Measurements from ENCODE around the gene DHPS. TPM values are rescaled to one million over a fixed set of nuclear protein-coding genes. Genes with fewer than 3 reads are reported as not detected.
"Not testable (repeated sequence)": the region's sequence is repeated elsewhere in the genome, so short reads cannot be mapped to it uniquely, and the experiment has no call there.

DHPS gene
- total RNA-seq, 2 experiments from 2014 or later: 101 to 112 TPM

DNA sequence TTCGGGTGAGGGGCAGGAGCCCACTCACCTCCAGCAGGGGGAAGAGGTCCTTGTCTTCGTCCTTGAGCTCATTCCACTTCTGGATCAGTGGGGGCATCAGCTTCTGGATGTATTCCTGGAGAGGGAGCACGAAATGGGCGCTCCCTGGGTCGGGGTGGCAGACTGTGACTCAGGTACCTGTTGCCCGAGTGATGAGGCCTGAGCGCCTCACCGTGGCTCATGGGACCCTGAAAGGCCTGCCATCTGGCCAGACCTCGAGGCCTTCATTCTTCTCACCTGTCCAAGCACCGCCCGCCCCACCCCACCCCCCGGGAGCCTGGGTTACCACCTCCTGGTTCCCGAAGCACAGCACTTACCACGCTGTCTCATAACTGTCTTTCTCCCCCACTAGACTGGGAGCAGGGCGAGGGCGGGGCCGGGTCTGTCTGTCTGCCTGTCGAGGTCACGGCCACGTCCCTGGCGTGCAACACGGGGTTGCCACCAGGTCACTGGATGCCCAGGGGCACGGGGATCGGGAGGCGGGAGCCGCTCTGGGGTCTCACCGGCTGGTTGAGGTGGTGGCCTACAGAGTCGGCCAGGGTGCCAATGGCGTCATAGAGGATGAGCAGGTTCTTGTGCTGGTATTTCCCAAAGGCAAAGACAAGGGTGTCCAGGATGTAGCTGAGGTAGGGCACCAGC lies 24.1 kb upstream of the DHPS start:
- ChIA-PET POLR2A (no interaction called here), CTCF (interaction anchor here (0.7 kb wide), 1 partner anchor 130 kb away, joined by 3 read pairs; no protein-coding TSS in a partner anchor)
- Mint-ChIP-seq H3K4me1 (no peaks in the 10 kb centered on the region), H3K9me3 (ENCODE audit: low read depth) (no peaks in the 10 kb centered on the region), H3K4me3 (no peak overlapping the region), H3K27me3 (no peaks in the 10 kb centered on the region), H3K36me3 (ENCODE audit: low read depth) (peaks cover 63% of the 10 kb centered on the region), H3K27ac (no peak overlapping the region)
- ATAC-seq (no peak), DNase-seq (no peak)
- intact Hi-C loops (cut with DNase I, micrococcal nuclease): no loop called here

DNA sequence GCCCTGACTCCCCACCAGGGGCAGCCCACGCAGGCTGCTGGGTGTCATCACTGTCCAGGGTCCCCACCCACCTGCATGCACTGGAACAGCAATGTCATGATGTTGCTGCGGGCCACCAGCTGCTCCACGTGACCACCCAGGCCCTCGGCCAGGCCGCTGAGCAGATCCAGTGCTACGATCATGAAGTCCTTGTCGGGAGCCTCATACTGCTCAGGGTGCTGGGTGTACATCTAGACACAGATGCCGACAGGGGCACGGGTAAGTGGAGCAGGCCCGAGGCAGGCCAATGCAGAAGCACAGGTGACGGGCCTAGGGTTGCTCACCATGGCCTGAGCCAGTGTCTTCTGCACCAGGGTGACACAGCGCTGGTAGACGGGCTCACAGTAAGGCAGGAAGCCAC lies 23.5 kb upstream of the DHPS start:
- no peak overlapping the region for H3K4me3 Mint-ChIP-seq
- peaks cover 58% of the 10 kb centered on the region for H3K36me3 Mint-ChIP-seq (ENCODE audit: low read depth)
- no peaks in the 10 kb centered on the region for H3K9me3 Mint-ChIP-seq (ENCODE audit: low read depth)
- H3K27me3 Mint-ChIP-seq: no peaks in the 10 kb centered on the region
- ChIA-PET POLR2A (no interaction called here), CTCF (no interaction called here)
- intact Hi-C loops (cut with DNase I, micrococcal nuclease): no loop called here
- no peak overlapping the region for H3K27ac Mint-ChIP-seq
- DNase-seq: no peak
- H3K4me1 Mint-ChIP-seq: no peaks in the 10 kb centered on the region
- ATAC-seq: no peak

DNA sequence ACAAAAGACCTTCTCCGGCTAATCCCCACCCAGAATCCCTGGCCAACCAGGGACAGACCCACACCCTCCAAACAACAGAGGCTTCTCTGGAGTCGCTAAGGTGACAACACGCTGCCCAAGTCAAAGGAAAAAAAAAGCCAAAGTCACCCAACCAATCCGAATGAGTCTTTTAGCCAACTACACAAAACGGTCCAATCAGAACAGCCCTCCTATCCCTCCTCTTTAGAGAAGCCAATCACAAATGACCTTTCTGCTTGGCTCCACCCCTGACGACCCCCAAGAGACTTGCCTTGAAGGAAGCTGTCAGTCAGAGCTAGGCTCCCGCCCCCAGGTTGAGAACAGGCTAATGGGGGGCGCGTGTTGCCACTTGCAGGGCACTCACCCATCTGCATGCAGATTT lies 21.4 kb upstream of the DHPS start:
- ATAC-seq (peak; percentile 74), DNase-seq (peak; percentile 44)
- ChIA-PET CTCF (no interaction called here), POLR2A (interaction anchor here (0.6 kb wide), 1 partner anchor 198 kb away, joined by 3 read pairs; no protein-coding TSS in a partner anchor)
- intact Hi-C loops (cut with DNase I, micrococcal nuclease): no loop called here
- Mint-ChIP-seq H3K27ac (no peak overlapping the region), H3K4me1 (peaks cover 2% of the 10 kb centered on the region), H3K27me3 (no peaks in the 10 kb centered on the region), H3K9me3 (ENCODE audit: low read depth) (no peaks in the 10 kb centered on the region), H3K36me3 (ENCODE audit: low read depth) (peaks cover 60% of the 10 kb centered on the region), H3K4me3 (no peak overlapping the region)

DNA sequence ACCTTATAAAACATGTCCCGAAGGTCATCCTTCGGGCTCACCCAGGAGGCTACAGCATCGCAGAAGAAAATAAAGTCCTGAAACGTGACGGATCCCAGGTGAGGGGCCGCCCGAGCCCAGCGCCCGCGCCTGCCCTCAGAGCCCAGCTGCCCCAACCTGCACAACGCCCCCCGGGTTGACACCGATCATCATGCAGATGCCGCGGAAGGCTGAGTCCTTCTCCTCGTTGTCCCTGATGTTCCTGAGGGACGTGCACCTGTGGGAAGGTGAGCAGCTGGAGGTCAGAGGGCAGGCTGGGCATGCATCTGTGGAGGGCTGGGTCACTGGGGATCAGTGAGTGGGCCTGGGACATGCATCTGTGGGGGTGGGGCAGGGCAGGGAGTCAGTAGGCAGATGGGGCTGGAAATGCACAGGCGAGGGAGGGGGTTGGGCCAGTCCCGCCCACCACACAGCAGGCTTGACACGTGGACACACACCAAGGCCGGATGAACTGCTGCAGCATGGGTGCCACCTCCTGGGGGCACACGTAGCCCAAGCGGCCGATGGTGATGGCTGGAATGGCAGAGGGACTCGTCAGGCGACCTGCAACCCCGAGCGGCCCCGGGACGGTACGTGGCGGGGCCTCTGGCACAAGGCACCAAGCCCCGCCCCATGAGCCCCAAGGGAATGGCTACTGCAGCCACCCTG lies 20.1 kb upstream of the DHPS start:
- Mint-ChIP-seq H3K4me1 (peaks cover 6% of the 10 kb centered on the region), H3K4me3 (no peak overlapping the region), H3K36me3 (ENCODE audit: low read depth) (peaks cover 56% of the 10 kb centered on the region), H3K27ac (no peak overlapping the region), H3K27me3 (no peaks in the 10 kb centered on the region), H3K9me3 (ENCODE audit: low read depth) (no peaks in the 10 kb centered on the region)
- ChIA-PET POLR2A (no interaction called here), CTCF (no interaction called here)
- no peak for DNase-seq
- intact Hi-C loops (cut with DNase I, micrococcal nuclease): no loop called here
- ATAC-seq: no peak

DNA sequence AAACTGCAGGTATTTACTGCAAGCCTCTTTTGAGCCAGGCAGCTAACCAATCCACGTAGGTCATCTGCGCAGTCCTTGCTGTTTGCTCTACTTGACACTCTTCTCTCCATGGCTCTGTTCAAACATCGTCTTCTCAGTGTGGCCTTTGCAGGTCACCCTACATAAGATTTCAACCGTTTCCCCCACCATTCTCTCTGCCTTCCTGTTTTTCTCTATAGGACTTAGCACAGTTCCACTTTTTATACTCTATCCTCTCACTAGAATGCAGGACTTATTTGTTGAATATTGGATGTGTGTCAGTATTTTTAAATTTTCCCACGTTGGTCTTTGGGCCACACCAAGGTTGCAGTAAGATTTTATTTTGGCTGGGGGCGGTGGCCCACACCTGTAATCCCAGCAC lies 16.5 kb upstream of the DHPS start:
- ATAC-seq (no peak), DNase-seq (no peak)
- intact Hi-C loops (cut with DNase I, micrococcal nuclease): no loop called here
- ChIA-PET POLR2A (no interaction called here), CTCF (interaction anchor here (2.0 kb wide), 1 partner anchor 36 kb away, joined by 4 read pairs; the partner anchor contains the start of gene TRIR)
- Mint-ChIP-seq H3K27me3 (no peaks in the 10 kb centered on the region), H3K9me3 (ENCODE audit: low read depth) (no peaks in the 10 kb centered on the region), H3K27ac (peak overlapping the region; percentile 48), H3K4me1 (peaks cover 11% of the 10 kb centered on the region), H3K36me3 (ENCODE audit: low read depth) (peaks cover 30% of the 10 kb centered on the region), H3K4me3 (peak overlapping the region; percentile 25)

DNA sequence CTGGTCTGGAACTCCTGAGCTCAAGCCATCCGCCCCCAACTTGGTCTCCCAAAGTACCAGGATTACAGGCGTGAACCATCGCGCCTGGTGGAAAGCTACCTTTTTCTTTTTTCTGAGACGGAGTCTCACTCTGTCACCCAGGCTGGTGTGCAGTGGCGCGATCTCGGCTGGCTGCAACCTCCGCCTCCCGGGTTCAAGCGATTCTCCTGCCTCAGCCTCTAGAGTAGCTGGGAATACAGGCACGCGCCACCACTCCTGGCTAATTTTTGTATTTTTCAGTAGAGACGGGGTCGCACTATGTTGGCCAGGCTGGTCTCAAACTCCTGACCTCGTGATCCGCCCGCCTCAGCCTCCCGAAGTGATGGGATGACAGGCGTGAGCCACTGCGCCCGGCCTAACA lies 15.7 kb upstream of the DHPS start:
- Mint-ChIP-seq H3K4me3 (peak overlapping the region; percentile 38), H3K4me1 (peaks cover 11% of the 10 kb centered on the region), H3K36me3 (ENCODE audit: low read depth) (peaks cover 24% of the 10 kb centered on the region)
- DNase-seq; H3K27me3 Mint-ChIP-seq; intact Hi-C loops (cut with DNase I, micrococcal nuclease); ATAC-seq; H3K9me3 Mint-ChIP-seq (ENCODE audit: low read depth); H3K27ac Mint-ChIP-seq; POLR2A ChIA-PET: not testable (repeated sequence)
- CTCF ChIA-PET: interaction anchor here (2.0 kb wide), 1 partner anchor 36 kb away, joined by 4 read pairs; the partner anchor contains the start of gene TRIR

DNA sequence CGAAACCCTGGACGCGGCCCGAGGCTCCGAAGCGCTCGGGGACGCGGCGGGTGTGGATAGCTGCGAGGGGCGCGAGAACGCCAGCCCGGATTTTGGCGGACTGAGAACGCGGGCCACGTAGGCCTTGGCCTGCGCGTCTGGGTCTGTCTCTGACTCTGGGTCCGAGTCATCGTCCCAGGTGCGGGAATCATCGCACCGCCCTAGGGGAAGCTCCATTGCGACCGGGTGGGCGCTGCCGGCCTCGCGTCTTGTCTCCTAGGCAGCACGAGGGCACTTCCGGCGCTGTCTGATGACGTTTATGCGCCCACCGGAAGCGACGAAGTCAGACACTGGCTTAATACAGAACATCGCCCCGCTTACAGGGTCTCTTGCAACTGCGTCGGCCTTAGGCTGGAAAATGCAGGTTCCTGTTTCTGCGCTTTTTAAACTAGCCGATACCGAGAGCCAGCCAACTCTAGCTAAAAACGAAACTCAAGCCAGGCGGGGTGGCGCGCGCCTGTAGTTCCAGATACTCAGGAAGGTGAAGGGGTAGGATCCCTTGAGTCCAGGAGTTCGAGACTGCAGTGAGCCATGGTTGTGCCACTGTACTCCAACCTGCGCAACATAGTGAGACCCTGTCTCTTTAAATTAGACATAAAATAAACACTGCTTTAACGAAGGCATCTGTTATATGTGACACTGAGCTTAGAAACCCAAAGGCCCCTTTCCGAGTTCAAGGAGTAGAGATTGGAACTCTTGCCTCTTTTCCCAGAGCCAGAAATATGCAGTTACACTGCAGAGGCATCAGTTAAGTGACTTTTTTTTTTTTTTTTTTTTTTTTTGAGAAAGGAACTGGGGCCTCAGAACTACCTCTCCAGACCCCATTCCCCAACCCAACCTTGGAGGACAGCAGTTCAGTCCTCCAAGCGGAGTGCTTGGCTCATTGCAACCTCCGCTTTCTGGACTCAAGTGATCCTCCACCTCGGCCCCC lies 15.0 kb upstream of the DHPS start, which contains the start of gene FBXW9:
Gene FBXW9, minus strand, starts transcription at position 266 of the 970 bp plus-strand sequence. Its CDS starts 50 bp downstream, at position 216.
- DNase-seq (peak; percentile 98), ATAC-seq (peak; percentile 91)
- ChIA-PET CTCF (interaction anchor here (0.6 to 2.0 kb wide), 3 partner anchors 37 to 95 kb away, joined by 4 to 5 read pairs (median 4); partner anchors contain the start of gene TRIR), POLR2A (interaction anchor here (0.6 to 1.0 kb wide), 3 partner anchors 14 to 86 kb away, joined by 3 read pairs; partner anchors contain the start of genes TNPO2, ZNF490 and ZNF791)
- H3K9me3 Mint-ChIP-seq (ENCODE audit: low read depth): no peaks in the 10 kb centered on the region
- peak within 1 kb of the TSS; percentile 75 for H3K4me3 Mint-ChIP-seq
- intact Hi-C loops (cut with DNase I, micrococcal nuclease): loop anchor here (1.0 kb wide), 3 partner anchors 15 to 38 kb away; partner anchors contain the start of genes DHPS (in 2 of the 2) and TRIR (in 1 of the 2)
- H3K36me3 Mint-ChIP-seq (ENCODE audit: low read depth): peaks cover 19% of the 10 kb centered on the region
- H3K4me1 Mint-ChIP-seq: peaks cover 11% of the 10 kb centered on the region
- H3K27ac Mint-ChIP-seq: peak within 1 kb of the TSS; percentile 94
- no peaks in the 10 kb centered on the region for H3K27me3 Mint-ChIP-seq

DNA sequence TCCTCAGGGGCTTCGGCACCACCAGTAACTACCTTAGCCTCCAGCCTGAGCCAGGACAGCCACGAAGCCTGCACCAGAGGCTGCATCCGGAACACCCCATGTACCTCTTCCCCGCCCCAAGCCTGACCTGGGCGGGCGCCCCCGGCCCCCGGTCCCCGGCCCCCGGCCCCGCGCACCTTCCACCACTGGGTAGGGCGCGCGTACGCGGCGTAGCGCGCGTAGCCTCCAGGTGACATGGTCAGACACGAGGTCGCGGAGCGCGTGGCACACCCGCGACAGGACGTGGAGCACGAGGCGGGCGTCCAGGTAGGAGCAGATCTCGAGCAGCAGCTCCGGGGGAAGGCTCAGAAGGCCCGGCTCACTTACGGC lies 14.3 kb upstream of the DHPS start:
- peak; percentile 9 for ATAC-seq
- H3K27ac Mint-ChIP-seq: peak overlapping the region; percentile 94
- intact Hi-C loops (cut with DNase I, micrococcal nuclease): loop anchor here (1.0 kb wide), 3 partner anchors 15 to 38 kb away; partner anchors contain the start of genes DHPS (in 2 of the 2) and TRIR (in 1 of the 2)
- DNase-seq: peak; percentile 41
- peaks cover 11% of the 10 kb centered on the region for H3K4me1 Mint-ChIP-seq
- peaks cover 12% of the 10 kb centered on the region for H3K36me3 Mint-ChIP-seq (ENCODE audit: low read depth)
- H3K4me3 Mint-ChIP-seq: peak overlapping the region; percentile 75
- POLR2A ChIA-PET: interaction anchor here (0.7 to 1.1 kb wide), 3 partner anchors 14 to 85 kb away, joined by 3 to 6 read pairs (median 3); partner anchors contain the start of genes DHPS, TNPO2, ZNF490 and ZNF791
- CTCF ChIA-PET: interaction anchor here (0.8 to 1.2 kb wide), 2 partner anchors 62 to 683 kb away, joined by 3 to 4 read pairs; no protein-coding TSS in a partner anchor
- H3K27me3 Mint-ChIP-seq: no peaks in the 10 kb centered on the region
- no peaks in the 10 kb centered on the region for H3K9me3 Mint-ChIP-seq (ENCODE audit: low read depth)

DNA sequence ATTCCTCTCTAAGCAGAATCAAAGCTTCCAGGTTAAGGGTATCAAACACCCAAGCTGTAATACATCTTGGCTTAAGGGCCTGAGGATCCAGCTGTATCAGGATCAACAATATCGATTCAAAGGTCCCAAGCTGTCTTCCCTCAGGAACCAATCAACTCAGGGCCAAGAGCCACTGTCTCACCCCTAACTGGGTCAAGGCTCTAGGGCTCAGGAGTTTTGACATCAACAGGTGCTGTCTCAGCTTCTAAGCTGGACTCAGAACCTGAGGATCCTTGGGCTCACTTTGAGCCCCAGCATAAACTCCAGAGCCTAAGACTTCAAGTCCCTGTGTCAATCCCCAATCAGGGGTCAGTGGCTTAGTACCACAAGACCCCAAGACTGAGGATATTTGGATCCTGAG lies 13.8 kb upstream of the DHPS start:
- no peak overlapping the region for H3K27ac Mint-ChIP-seq
- H3K27me3 Mint-ChIP-seq: no peaks in the 10 kb centered on the region
- H3K4me3 Mint-ChIP-seq: peak overlapping the region; percentile 75
- no peak for DNase-seq
- H3K36me3 Mint-ChIP-seq (ENCODE audit: low read depth): peaks cover 8% of the 10 kb centered on the region
- no peaks in the 10 kb centered on the region for H3K9me3 Mint-ChIP-seq (ENCODE audit: low read depth)
- ATAC-seq: no peak
- intact Hi-C loops (cut with DNase I, micrococcal nuclease): no loop called here
- ChIA-PET POLR2A (interaction anchor here (1.1 kb wide), 1 partner anchor 14 kb away, joined by 6 read pairs; the partner anchor contains the start of gene DHPS), CTCF (interaction anchor here (0.8 to 1.2 kb wide), 3 partner anchors 18 to 682 kb away, joined by 3 to 4 read pairs (median 3); no protein-coding TSS in a partner anchor)
- H3K4me1 Mint-ChIP-seq: peaks cover 11% of the 10 kb centered on the region

DNA sequence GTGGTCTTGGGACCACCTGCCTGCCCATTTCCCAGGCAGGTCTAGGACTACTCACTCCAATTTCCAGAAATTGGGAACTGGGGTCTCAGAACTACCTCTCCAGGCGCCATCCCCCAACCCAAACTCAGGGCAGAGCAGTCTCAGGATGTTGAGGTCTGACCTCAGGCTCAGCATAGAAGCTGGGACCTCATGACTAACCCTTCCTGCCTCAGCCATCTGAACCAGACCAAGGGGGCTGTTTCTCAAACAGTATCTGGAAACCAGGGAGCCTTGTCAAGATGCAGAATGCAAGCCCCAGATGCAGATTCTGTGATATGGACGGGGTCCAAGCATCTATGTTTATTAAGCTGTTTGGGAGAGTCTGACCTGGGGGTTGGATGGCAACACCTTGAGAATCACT lies 13.4 kb upstream of the DHPS start:
- Mint-ChIP-seq H3K36me3 (ENCODE audit: low read depth) (peaks cover 8% of the 10 kb centered on the region), H3K4me1 (peaks cover 11% of the 10 kb centered on the region), H3K27me3 (no peaks in the 10 kb centered on the region), H3K4me3 (peak overlapping the region; percentile 46), H3K9me3 (ENCODE audit: low read depth) (no peaks in the 10 kb centered on the region), H3K27ac (no peak overlapping the region)
- DNase-seq (no peak), ATAC-seq (no peak)
- POLR2A ChIA-PET: interaction anchor here (1.1 kb wide), 1 partner anchor 14 kb away, joined by 6 read pairs; the partner anchor contains the start of gene DHPS
- CTCF ChIA-PET: interaction anchor here (0.8 kb wide), 2 partner anchors 17 to 682 kb away, joined by 3 read pairs; no protein-coding TSS in a partner anchor
- intact Hi-C loops (cut with DNase I, micrococcal nuclease): no loop called here

All from activated CD4-positive, alpha-beta T cell treated with anti-CD3 and anti-CD28 coated beads for 36 hours (primary cell).